NCI-H2107 treated with DMSO at 0.1 percent for 48 hours (cell line): ENCODE data around the gene POLR1H.
"Not testable (repeated sequence)": the region's sequence is repeated elsewhere in the genome, so short reads cannot be mapped to it uniquely, and the experiment has no call there.

ENCODE experiments used
- DNase-seq: peaks from one replicate; lab custom pipeline; 2025; ENCODE audit not compliant: unreplicated experiment; lab: John Stamatoyannopoulos, UW

The POLR1H gene

GRCh38 chr6:30061092-30061857 lies at the start of gene POLR1H:
Gene POLR1H (plus strand): TSS chr6:30061265. CDS start chr6:30061525, 260 bp downstream.
- DNase-seq, result peak; percentile 75

GRCh38 chr6:30013291-30013922 lies 47.7 kb upstream of the POLR1H start:
- DNase-seq, result no peak

DNA sequence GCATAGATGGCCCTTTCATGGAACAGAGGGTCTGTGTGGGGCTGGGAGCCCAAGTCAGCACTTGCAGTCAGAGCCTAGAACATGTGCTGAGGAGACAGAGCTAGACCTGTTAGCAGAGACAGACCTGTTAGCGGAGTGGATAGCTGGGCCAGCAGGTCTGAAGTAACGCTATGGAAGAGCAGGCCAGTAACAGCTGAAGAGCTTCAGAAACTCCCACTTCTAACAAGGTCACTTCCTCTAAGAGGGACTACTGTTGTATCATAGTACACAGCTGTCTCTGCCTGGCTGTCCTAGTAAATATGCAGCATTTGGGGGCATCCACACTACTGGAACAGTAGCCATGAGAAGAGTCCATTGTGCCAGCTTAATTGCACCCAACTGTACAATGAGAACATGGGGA lies 41.2 kb upstream of the POLR1H start:
- DNase-seq, result no peak

DNA sequence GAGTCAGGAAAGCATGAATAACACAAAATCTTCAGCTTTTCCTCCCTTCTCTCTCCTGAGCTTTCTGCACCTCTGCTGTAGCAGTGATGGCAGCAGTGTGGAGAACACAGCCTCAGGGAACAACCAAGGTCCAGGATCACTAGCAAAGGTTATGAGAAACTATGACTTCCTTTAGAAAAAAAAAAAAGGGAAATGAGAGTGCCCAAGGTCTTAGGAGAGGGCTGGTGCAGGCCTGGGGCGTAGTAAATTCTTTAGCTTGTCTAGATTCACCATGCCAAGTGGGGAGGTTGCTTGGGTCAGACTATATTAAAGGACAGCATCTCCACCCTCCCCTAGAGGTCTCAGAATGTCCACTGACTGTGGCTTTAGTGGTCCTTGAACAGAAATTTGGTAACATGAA lies 40.4 kb upstream of the POLR1H start:
- no peak for DNase-seq

DNA sequence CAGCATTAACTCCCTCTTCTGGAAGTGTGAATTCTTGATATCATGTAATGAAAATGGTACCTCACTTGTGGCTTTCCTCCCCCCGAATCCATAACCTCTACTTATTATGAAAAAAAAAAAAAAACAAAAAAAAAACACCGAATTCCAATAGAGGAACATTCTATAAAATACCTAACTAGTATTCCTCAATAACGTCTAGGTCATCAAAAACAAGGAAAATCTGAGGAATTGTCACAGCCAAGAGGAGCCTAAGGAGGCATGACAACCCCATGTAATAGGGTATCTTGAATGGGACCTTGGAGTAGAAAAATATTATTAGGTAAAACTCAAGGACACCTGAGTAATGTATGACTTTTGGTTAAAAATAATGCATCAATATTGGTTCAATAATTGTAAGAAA lies 38.9 kb upstream of the POLR1H start:
- no peak for DNase-seq

GRCh38 chr6:30022712-30023111 lies 38.4 kb upstream of the POLR1H start:
- not testable (repeated sequence) for DNase-seq

- no peak for DNase-seq
Measured at GRCh38 chr6:30025186-30025585, 35.9 kb upstream of the POLR1H start.

GRCh38 chr6:30029588-30029987 lies 31.5 kb upstream of the POLR1H start:
- no peak for DNase-seq

DNA sequence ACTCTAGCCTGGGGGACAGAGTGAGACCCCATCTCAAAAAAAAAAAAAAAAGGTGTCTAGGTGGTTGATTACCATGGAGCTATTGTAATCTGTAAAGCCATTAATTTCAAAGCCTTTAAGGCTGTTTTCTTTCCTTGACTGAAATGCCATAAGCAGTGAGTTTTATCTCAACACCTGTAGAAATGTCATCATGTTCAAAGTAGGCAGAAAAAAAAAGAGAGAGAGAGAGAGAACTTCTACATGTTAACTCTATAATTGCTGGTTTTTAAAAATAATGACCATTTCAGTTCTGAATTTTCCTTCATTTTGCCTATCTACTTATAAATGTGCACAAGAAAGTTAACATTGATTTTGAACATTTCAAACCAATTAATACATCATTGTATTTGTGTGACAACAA lies 29.7 kb upstream of the POLR1H start:
- DNase-seq, result no peak

- not testable (repeated sequence) for DNase-seq
Measured at GRCh38 chr6:30033440-30033839, 27.6 kb upstream of the POLR1H start.

GRCh38 chr6:30035784-30036183 lies 25.3 kb upstream of the POLR1H start:
- no peak for DNase-seq

DNA sequence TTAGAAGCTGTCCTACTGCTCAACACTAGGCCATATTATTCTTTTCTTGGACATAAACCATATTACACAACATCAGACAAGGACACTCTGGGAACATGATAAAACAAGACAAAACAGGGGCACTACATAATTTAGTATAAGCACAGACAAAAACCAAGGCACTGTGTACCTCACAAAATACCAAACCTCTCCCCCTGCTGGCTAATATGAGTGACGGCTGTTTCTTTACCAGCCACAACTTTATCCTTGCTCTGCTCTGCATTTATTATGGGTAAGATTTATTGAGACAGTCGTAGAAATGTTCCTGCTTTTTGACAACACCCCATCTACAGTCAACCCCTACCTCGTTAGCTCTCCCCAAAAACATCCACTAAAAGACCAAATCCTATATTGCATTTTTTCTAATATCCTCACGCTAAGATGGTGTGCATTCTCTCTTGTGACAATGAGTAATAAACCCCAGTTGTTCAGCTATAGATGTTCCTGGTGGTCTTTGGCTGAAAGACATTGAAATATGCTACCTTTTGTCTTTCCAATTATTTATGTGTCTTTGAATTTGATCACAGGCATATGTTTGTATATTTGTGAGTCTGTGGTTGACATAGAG lies 23.8 kb upstream of the POLR1H start:
- DNase-seq, result no peak

DNA sequence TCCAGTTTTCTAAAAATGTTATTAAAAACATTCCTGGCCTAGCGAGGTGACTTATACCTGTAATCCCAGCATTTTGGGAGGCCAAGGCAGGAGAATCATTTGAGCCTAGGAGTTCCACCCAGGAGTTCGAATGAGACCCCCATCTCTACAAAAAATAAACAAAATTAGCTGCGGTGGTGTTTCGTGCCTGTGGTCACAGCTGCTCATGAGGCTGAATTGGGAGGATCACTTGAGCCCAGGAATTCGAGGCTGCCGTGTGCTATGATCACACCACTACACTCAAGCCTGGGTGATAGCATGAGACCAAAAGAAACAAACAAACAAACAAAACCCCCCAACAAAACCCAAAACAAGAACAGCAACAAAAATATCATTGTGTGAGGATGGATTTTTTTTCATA lies 19.8 kb upstream of the POLR1H start:
- no peak for DNase-seq

- DNase-seq, result no peak
Measured at GRCh38 chr6:30041821-30042220, 19.2 kb upstream of the POLR1H start.

DNA sequence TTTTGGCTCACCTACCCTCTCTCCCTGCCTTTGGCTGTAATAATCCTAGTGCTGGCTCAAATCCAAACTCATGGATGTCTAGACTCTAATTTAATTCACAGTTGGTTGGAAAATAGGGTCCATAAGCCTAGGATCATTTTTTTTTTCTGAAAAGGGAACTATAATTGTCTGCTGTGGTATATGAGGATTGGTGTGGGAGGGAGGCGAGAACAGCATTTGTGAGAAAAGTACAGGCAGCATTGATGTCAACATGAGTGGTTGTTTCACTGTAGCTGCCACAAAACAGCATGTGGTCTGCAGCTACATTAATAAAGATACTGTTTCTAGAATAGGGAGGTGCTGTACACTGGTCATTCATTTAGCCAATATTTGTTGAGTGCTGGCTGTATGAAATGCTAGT lies 18.6 kb upstream of the POLR1H start:
- no peak for DNase-seq

GRCh38 chr6:30042914-30043313 lies 18.2 kb upstream of the POLR1H start:
- no peak for DNase-seq

- DNase-seq, result no peak
Measured at GRCh38 chr6:30043744-30044143, 17.3 kb upstream of the POLR1H start.

GRCh38 chr6:30044630-30045029 lies 16.4 kb upstream of the POLR1H start:
- DNase-seq, result no peak

DNA sequence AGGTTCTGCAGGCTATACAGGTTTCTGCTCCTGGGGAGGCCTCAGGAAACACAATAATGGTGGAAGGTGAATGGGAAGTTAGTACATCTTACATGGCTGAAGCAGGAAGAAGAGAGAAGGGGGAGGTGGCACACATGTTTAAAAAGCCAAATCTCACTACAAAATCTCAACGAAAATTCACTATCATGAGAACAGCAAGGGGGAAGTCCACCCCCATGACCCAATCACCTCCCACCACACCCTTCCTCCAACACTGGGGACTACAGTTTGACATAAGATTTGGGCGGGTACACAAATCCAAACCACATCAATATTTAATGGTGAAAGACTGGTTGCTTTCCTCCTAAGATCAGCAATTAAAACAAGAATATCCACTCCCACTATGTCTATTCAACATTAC lies 13.8 kb upstream of the POLR1H start:
- DNase-seq, result no peak

GRCh38 chr6:30053682-30054081 lies 7.4 kb upstream of the POLR1H start:
- DNase-seq, result no peak

GRCh38 chr6:30055513-30055912 lies 5.6 kb upstream of the POLR1H start:
- DNase-seq, result no peak

GRCh38 chr6:30060606-30061091 lies 416 bp upstream of the POLR1H start:
- no peak for DNase-seq
